Measurements from ENCODE around the gene SPACDR.

Gene SPACDR

DNA sequence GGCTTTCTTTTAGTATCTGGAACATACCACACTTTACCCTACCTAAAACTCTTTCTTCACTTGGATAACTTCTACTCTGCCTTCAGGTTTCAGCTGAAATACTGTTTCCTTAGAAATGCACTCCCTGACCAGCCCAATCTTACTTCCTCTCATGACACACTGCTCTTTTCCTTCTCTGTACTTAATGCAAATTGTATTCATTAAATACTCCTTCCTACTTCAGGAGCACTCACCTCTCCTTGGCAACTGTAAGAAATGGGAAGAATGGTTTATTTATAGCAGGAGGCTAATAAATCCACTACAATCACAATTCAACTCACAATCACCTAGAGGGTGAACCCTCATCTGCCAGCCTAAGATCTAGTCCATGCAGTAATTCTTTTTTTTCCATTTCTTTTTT, 50.7 kb downstream of the SPACDR start:
- DNase-seq (ENCODE audit: low read depth in 2 of 2), result no peak

GRCh38 chr7:100411101-100411500, 53.0 kb downstream of the SPACDR start:
- DNase-seq (ENCODE audit: low read depth in 2 of 2), result no peak

- DNase-seq (ENCODE audit: low read depth in 2 of 2), result peak in 1 of 2 donors; percentile 23
Measured at GRCh38 chr7:100407285-100408180, 56.5 kb downstream of the SPACDR start.

DNA sequence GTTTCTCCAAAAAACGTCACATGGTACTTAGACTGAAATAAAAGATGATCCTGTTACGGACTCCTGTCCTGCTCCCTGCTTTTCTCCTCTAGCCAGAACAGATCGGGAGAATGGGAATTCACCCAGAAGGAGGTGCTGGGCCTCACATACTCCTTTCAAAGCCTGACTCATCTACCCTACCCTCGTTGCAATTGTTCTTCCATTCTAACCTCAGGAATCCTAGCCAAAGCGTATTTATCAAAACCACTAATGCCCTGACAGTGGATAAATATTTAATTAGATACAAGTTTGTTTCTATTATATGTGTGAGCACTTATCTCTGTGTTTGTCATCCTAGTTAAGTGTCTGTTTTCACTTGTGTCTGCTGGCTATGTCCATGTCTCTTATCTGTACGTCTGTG, 57.3 kb downstream of the SPACDR start:
- DNase-seq (ENCODE audit: low read depth in 2 of 2), result no peak
